GM18498 (cell line): ENCODE results near the gene PGBD5.

Source experiments
- ATAC-seq: cut with Tn5 transposase; IDR thresholded peaks from one replicate; pipeline ENCODE4 v1.9.1; 2021; ENCODE audit warnings: mild to moderate bottlenecking, moderate library complexity; ENCODE audit not compliant: unreplicated experiment

Gene PGBD5

GRCh38 chr1:230268371-230269170 is 157.6 kb downstream of the PGBD5 start:
- no peak for ATAC-seq

- ATAC-seq = no peak
Observed at GRCh38 chr1:230267338-230268065, 158.6 kb downstream of the PGBD5 start.

- no peak for ATAC-seq
Observed at GRCh38 chr1:230266456-230266855, 159.7 kb downstream of the PGBD5 start.

- no peak for ATAC-seq
Observed at GRCh38 chr1:230265200-230266115, 160.7 kb downstream of the PGBD5 start.
